HepG2 (cell line): ENCODE measurements around the gene MEF2B. TPM values are rescaled to one million over a fixed set of nuclear protein-coding genes. Genes with fewer than 3 reads are reported as not detected.

ENCODE experiments used
- AKAP8 ChIP-seq: sonication (generic); formaldehyde crosslinking; IDR thresholded peaks from 2 replicates; pipeline ENCODE4 v1.5.1; 2020; ENCODE audit warnings: mild to moderate bottlenecking, missing genetic modification reagents
- ARNT2 ChIP-seq: sonication (generic); formaldehyde crosslinking; IDR thresholded peaks from 2 replicates; pipeline ENCODE4 v1.8.0; 2022; ENCODE audit warnings: mild to moderate bottlenecking, low read depth, missing genetic modification reagents, moderate library complexity
- CENPBD1 ChIP-seq: sonication (generic); formaldehyde crosslinking; IDR thresholded peaks from 2 replicates; pipeline ENCODE4 v1.8.0; 2022; ENCODE audit warnings: missing genetic modification reagents, low read depth, mild to moderate bottlenecking, borderline replicate concordance
- GATAD1 ChIP-seq: IDR thresholded peaks from 2 replicates; pipeline ENCODE4 v1.6.1; 2016; ENCODE audit warnings: missing genetic modification reagents, missing compliant biosample characterization
- GLI4 ChIP-seq: sonication (generic); formaldehyde crosslinking; IDR thresholded peaks from 2 replicates; pipeline ENCODE4 v1.5.1; 2020; ENCODE audit warnings: missing genetic modification reagents, mild to moderate bottlenecking, moderate library complexity, borderline replicate concordance
- KLF9 ChIP-seq: IDR thresholded peaks from 2 replicates; pipeline ENCODE4 v1.6.1; 2016; ENCODE audit warnings: low read depth
- LBX2 ChIP-seq: sonication (generic); formaldehyde crosslinking; IDR thresholded peaks from 2 replicates; pipeline ENCODE4 v1.5.0; 2020; ENCODE audit warnings: missing genetic modification reagents, mild to moderate bottlenecking, borderline replicate concordance
- RNF2 ChIP-seq: fragments of 450-650 bp; conservative IDR thresholded peaks from 2 replicates; pipeline ENCODE4 v1.6.1; 2016; ENCODE audit warnings: low read depth
- RORA ChIP-seq: sonication (generic); formaldehyde crosslinking; IDR thresholded peaks from 2 replicates; pipeline ENCODE4 v1.5.0; 2020; ENCODE audit warnings: mild to moderate bottlenecking, missing genetic modification reagents, moderate library complexity
- SP1 ChIP-seq, 2 experiments: fragments of 450-650 bp in 1 of 2; sonication (generic) in 1 of 2; formaldehyde crosslinking in 1 of 2; IDR thresholded peaks; 2 replicates each; pipeline versions ENCODE4 v1.4.0 to v1.6.1; 2016 to 2020; ENCODE audit warnings: missing genetic modification reagents in 1 of 2
- SP140L ChIP-seq: sonication (generic); formaldehyde crosslinking; IDR thresholded peaks from 2 replicates; pipeline ENCODE4 v1.4.0; 2020; ENCODE audit warnings: missing genetic modification reagents, borderline replicate concordance
- WIZ ChIP-seq: sonication (generic); formaldehyde crosslinking; IDR thresholded peaks from 2 replicates; pipeline ENCODE4 v1.5.1; 2020; ENCODE audit warnings: mild to moderate bottlenecking, missing genetic modification reagents
- ZBTB1 ChIP-seq: sonication (generic); formaldehyde crosslinking; IDR thresholded peaks from 2 replicates; pipeline ENCODE4 v1.4.0; 2020; ENCODE audit warnings: missing genetic modification reagents, borderline replicate concordance
- ZFP82 ChIP-seq: sonication (generic); formaldehyde crosslinking; IDR thresholded peaks from 2 replicates; pipeline ENCODE4 v1.5.1; 2020; ENCODE audit warnings: mild to moderate bottlenecking, missing genetic modification reagents, borderline replicate concordance
- ZKSCAN5 ChIP-seq: sonication (generic); formaldehyde crosslinking; IDR thresholded peaks from 2 replicates; pipeline ENCODE4 v1.5.1; 2020; ENCODE audit warnings: mild to moderate bottlenecking, missing genetic modification reagents
- ZMYM3 ChIP-seq: sonication (generic); formaldehyde crosslinking; IDR thresholded peaks from 2 replicates; pipeline ENCODE4 v1.5.1; 2020; ENCODE audit warnings: mild to moderate bottlenecking, missing genetic modification reagents
- ZNF20 ChIP-seq: sonication (generic); formaldehyde crosslinking; IDR thresholded peaks from 2 replicates; pipeline ENCODE4 v1.4.0; 2020; ENCODE audit warnings: mild to moderate bottlenecking, moderate library complexity, missing genetic modification reagents
- ZNF24 ChIP-seq: fragments of 450-650 bp; IDR thresholded peaks from 2 replicates; pipeline ENCODE4 v1.6.1; 2017; ENCODE audit warnings: antibody characterized with exemption, mild to moderate bottlenecking
- ZNF451 ChIP-seq: sonication (generic); formaldehyde crosslinking; IDR thresholded peaks from 2 replicates; pipeline ENCODE4 v1.5.0; 2020; ENCODE audit warnings: mild to moderate bottlenecking, missing genetic modification reagents
- ZNF761 ChIP-seq: sonication (generic); formaldehyde crosslinking; conservative IDR thresholded peaks from 2 replicates; pipeline ENCODE4 v1.4.0; 2020; ENCODE audit warnings: mild to moderate bottlenecking, missing genetic modification reagents
- polyA plus RNA-seq, 8 experiments: library from polyadenylated mRNA; depleted of rRNA in 3 of 8; stranded (reverse) in 7 of 8; unstranded in 1 of 8; fragments of >200 nt; fragmentation: Illumina TruSeq in 4 of 8; extraction: Trizol in 4 of 8; gene quantifications; 2 replicates each; pipeline versions ENCODE4 v1.2.1 to v1.2.3, GENCODE V29; 2011 to 2016; ENCODE audit warnings: low read depth in 4 of 8, missing spikeins in 1 of 8, mixed read lengths in 1 of 8; ENCODE audit not compliant: insufficient read depth in 1 of 8
- total RNA-seq, 5 experiments: library from RNA; depleted of rRNA; stranded (reverse); fragments of >200 nt; fragmentation: Illumina TruSeq; extraction: Trizol; gene quantifications; 2 replicates each; pipeline ENCODE4 v1.2.3, GENCODE V29; 2016; ENCODE audit warnings: low read depth in 1 of 5
- TF ChIP-seq, protein P1 (sequence below): sonication (generic); formaldehyde crosslinking; IDR thresholded peaks from 2 replicates; pipeline ENCODE4 v1.8.0; 2022; ENCODE audit warnings: low read depth, missing genetic modification reagents
- TF ChIP-seq, protein P2 (sequence below): sonication (generic); formaldehyde crosslinking; IDR thresholded peaks from 2 replicates; pipeline ENCODE4; 2020; ENCODE audit warnings: missing genetic modification reagents, mild to moderate bottlenecking, borderline replicate concordance
- TF ChIP-seq, protein P3 (sequence below): sonication (generic); IDR thresholded peaks from 2 replicates; pipeline ENCODE4 v1.6.1; 2016; ENCODE audit warnings: low read depth, borderline replicate concordance

Gene MEF2B
- total and polyA plus RNA-seq, 2 of the 13 experiments (the other 11 are each of a cell fraction or from before 2014, with no cell fraction given) = 1.2 to 1.7 TPM

- TF ChIP-seq, protein P1, sequence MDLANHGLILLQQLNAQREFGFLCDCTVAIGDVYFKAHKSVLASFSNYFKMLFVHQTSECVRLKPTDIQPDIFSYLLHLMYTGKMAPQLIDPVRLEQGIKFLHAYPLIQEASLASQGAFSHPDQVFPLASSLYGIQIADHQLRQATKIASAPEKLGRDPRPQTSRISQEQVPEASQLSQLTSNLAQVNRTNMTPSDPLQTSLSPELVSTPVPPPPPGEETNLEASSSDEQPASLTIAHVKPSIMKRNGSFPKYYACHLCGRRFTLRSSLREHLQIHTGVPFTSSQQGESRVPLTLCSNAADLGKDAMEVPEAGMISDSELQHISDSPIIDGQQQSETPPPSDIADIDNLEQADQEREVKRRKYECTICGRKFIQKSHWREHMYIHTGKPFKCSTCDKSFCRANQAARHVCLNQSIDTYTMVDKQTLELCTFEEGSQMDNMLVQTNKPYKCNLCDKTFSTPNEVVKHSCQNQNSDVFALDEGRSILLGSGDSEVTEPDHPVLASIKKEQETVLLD (CRISPR knock-in tag) = no peak; the same call in 1 of the 2 replicates
- no peak for TF ChIP-seq ZBTB1 (CRISPR knock-in tag)
- peak; percentile 72; the same call in 1 of the 2 replicates for TF ChIP-seq ZNF451 (CRISPR knock-in tag)
- no peak for TF ChIP-seq ZNF761 (CRISPR knock-in tag)
- TF ChIP-seq, protein P2, sequence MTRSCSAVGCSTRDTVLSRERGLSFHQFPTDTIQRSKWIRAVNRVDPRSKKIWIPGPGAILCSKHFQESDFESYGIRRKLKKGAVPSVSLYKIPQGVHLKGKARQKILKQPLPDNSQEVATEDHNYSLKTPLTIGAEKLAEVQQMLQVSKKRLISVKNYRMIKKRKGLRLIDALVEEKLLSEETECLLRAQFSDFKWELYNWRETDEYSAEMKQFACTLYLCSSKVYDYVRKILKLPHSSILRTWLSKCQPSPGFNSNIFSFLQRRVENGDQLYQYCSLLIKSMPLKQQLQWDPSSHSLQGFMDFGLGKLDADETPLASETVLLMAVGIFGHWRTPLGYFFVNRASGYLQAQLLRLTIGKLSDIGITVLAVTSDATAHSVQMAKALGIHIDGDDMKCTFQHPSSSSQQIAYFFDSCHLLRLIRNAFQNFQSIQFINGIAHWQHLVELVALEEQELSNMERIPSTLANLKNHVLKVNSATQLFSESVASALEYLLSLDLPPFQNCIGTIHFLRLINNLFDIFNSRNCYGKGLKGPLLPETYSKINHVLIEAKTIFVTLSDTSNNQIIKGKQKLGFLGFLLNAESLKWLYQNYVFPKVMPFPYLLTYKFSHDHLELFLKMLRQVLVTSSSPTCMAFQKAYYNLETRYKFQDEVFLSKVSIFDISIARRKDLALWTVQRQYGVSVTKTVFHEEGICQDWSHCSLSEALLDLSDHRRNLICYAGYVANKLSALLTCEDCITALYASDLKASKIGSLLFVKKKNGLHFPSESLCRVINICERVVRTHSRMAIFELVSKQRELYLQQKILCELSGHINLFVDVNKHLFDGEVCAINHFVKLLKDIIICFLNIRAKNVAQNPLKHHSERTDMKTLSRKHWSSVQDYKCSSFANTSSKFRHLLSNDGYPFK (CRISPR knock-in tag) = no peak; the same call in 1 of the 2 replicates
- TF ChIP-seq AKAP8 (CRISPR knock-in tag) = peak; percentile 87
- TF ChIP-seq, protein P3, sequence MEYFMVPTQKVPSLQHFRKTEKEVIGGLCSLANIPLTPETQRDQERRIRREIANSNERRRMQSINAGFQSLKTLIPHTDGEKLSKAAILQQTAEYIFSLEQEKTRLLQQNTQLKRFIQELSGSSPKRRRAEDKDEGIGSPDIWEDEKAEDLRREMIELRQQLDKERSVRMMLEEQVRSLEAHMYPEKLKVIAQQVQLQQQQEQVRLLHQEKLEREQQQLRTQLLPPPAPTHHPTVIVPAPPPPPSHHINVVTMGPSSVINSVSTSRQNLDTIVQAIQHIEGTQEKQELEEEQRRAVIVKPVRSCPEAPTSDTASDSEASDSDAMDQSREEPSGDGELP = peak; percentile 96
- no peak for TF ChIP-seq LBX2 (CRISPR knock-in tag)
- TF ChIP-seq GATAD1 (CRISPR knock-in tag) = peak; percentile 70
- TF ChIP-seq KLF9 (CRISPR knock-in tag) = no peak
- no peak for TF ChIP-seq CENPBD1 (CRISPR knock-in tag)
- no peak for TF ChIP-seq RORA (CRISPR knock-in tag)
- peak; percentile 85; the same call in 1 of the 2 replicates for TF ChIP-seq RNF2
- TF ChIP-seq ZNF20 = no peak
- TF ChIP-seq ZFP82 (CRISPR knock-in tag) = peak; percentile 77; the same call in 1 of the 2 replicates
- no peak for TF ChIP-seq SP1 (IDR thresholded peaks at IDR 0.05)
- no peak for TF ChIP-seq SP1 (CRISPR knock-in tag; IDR thresholded peaks at IDR 0.05)
- TF ChIP-seq SP140L (CRISPR knock-in tag) = no peak
- TF ChIP-seq ZKSCAN5 (CRISPR knock-in tag) = no peak
- TF ChIP-seq WIZ (CRISPR knock-in tag) = no peak; the same call in 1 of the 2 replicates
- TF ChIP-seq ZMYM3 (CRISPR knock-in tag) = peak; percentile 93
- no peak; the same call in 1 of the 2 replicates for TF ChIP-seq ARNT2 (CRISPR knock-in tag)
- no peak for TF ChIP-seq ZNF24
- no peak for TF ChIP-seq GLI4 (CRISPR knock-in tag)
Observed at GRCh38 chr19:19096641-19097627, 73.1 kb downstream of the MEF2B start (continued).
